HCT116 (cell line): ENCODE measurements around the gene FTSJ1. TPM values are rescaled to one million over a fixed set of nuclear protein-coding genes. Genes with fewer than 3 reads are reported as not detected.

ENCODE experiments used
- ATAC-seq: fragments of 200-7000 bp; cut with Tn5 transposase; 2 replicates; pipeline ENCODE4 v1.9.1; 2020; ENCODE audit warnings: mild to moderate bottlenecking, moderate library complexity
- BruUV-seq: library from RNA; stranded (reverse); fragments of 400-500 nt; replicated peaks from 2 replicates; lab custom pipeline; 2021; lab: Mats Ljungman, UMichigan
- CTCF ChIA-PET: fragments of 300-600 bp; sonication (Branson Sonifier 250); formaldehyde crosslinking; loops from one replicate; lab custom pipeline; 2021; ENCODE audit warnings: antibody characterized with exemption; lab: Charles Lee
- POLR2A ChIA-PET: fragments of 300-600, 350-600 bp; sonication (Branson Sonifier 250); formaldehyde crosslinking; loops from one replicate; lab custom pipeline; 2021; ENCODE audit warnings: antibody characterized with exemption; lab: Charles Lee
- RAD21 ChIA-PET, 2 experiments: fragments of 300-600 bp; sonication (Branson Sonifier 250); formaldehyde crosslinking; loops; one replicate each; lab custom pipeline; 2023; ENCODE audit warnings: low total read pairs in 2 of 2; ENCODE audit not compliant: uncharacterized antibody in 2 of 2, unreplicated experiment in 2 of 2, low non-redundant PET in 1 of 2; lab: Charles Lee
- DNase-seq: peaks from one replicate; pipeline ENCODE4 v3.0.0-alpha.2; 2010; ENCODE audit warnings: low read depth, low spot score
- H2AFZ ChIP-seq: fragments of 200-600 bp; shearing (Covaris generic), sonication (generic); 2 replicates; pipeline ENCODE4 v1.6.1; 2017; ENCODE audit warnings: low read depth, mixed run types, mixed read lengths, antibody characterized with exemption, low read length; ENCODE audit not compliant: poor library complexity, severe bottlenecking
- H3K27ac ChIP-seq: 2 replicates; pipeline ENCODE4 v1.5.1; 2012; ENCODE audit warnings: low read depth, low read length
- H3K27me3 ChIP-seq: fragments of 200-600 bp; sonication (generic); 2 replicates; pipeline ENCODE4 v1.6.1; 2016; ENCODE audit warnings: mixed run types, low read length, mixed read lengths; ENCODE audit not compliant: insufficient read depth
- H3K36me3 ChIP-seq, 2 experiments: fragments of 200-500 bp in 1 of 2; fragments of 200-600 bp in 1 of 2; sonication (Bioruptor generic) in 1 of 2; sonication (generic) in 1 of 2; 2 replicates each; pipeline versions ENCODE4 v1.5.1 to v1.6.1; 2014 to 2016; ENCODE audit warnings: low read length in 2 of 2, inconsistent platforms in 1 of 2, mixed read lengths in 1 of 2, mixed run types in 1 of 2; ENCODE audit not compliant: insufficient read depth in 2 of 2, control insufficient read depth in 1 of 2
- H3K4me1 ChIP-seq, 2 experiments: fragments of 200-600 bp in 1 of 2; sonication (generic) in 1 of 2; 2 replicates each; pipeline versions ENCODE4 v1.5.1 to v1.6.1; 2012 to 2017; ENCODE audit warnings: low read length in 2 of 2, inconsistent platforms in 1 of 2, mild to moderate bottlenecking in 1 of 2, mixed read lengths in 1 of 2, mixed run types in 1 of 2, moderate library complexity in 1 of 2; ENCODE audit not compliant: insufficient read depth in 2 of 2, control insufficient read depth in 1 of 2
- H3K4me2 ChIP-seq: fragments of 200-600 bp; sonication (generic); 2 replicates; pipeline ENCODE4 v1.6.1; 2017; ENCODE audit warnings: mixed run types, low read length, mixed read lengths
- H3K4me3 ChIP-seq, 2 experiments: fragments of 200-600 bp in 1 of 2; sonication (generic) in 1 of 2; replicated peaks in 1 of 2; 2 replicates each; pipeline ENCODE4 v1.5.1; 2011 to 2016; ENCODE audit warnings: low read length in 2 of 2, control low read depth in 1 of 2, low read depth in 1 of 2, mild to moderate bottlenecking in 1 of 2, mixed read lengths in 1 of 2, mixed run types in 1 of 2
- H3K79me2 ChIP-seq: fragments of 200-600 bp; sonication (generic); 2 replicates; pipeline ENCODE4 v1.6.1; 2017; ENCODE audit warnings: mild to moderate bottlenecking, mixed run types, low read length, moderate library complexity, mixed read lengths; ENCODE audit not compliant: insufficient read depth
- H3K9ac ChIP-seq: fragments of 200-600 bp; sonication (generic); 2 replicates; pipeline ENCODE4 v1.6.1; 2016; ENCODE audit warnings: low read length, mixed read lengths
- H3K9me2 ChIP-seq: fragments of 200-600 bp; sonication (generic), shearing (Covaris generic); 2 replicates; pipeline ENCODE4 v1.6.1; 2017; ENCODE audit warnings: mixed run types, mild to moderate bottlenecking, moderate library complexity; ENCODE audit not compliant: insufficient read depth
- H3K9me3 ChIP-seq, 2 experiments: fragments of 200-500 bp in 1 of 2; fragments of 200-600 bp in 1 of 2; sonication (Bioruptor generic) in 1 of 2; sonication (generic) in 1 of 2; 2 replicates each; pipeline ENCODE4 v1.6.1; 2014 to 2017; ENCODE audit warnings: low read length in 2 of 2, mixed read lengths in 2 of 2, inconsistent platforms in 1 of 2, low read depth in 1 of 2, mild to moderate bottlenecking in 1 of 2, mixed run types in 1 of 2, moderate library complexity in 1 of 2; ENCODE audit not compliant: control insufficient read depth in 1 of 2, insufficient read depth in 1 of 2
- H4K20me1 ChIP-seq: fragments of 200-600 bp; sonication (generic), shearing (Covaris generic); 2 replicates; pipeline ENCODE4 v1.6.1; 2017; ENCODE audit warnings: mixed run types, mild to moderate bottlenecking, moderate library complexity; ENCODE audit not compliant: insufficient read depth
- CBX3 ChIP-seq: IDR thresholded peaks from 2 replicates; pipeline ENCODE4 v1.6.1; 2012; ENCODE audit warnings: low read depth
- CTCF ChIP-seq, 3 experiments: fragments of 200-600 bp in 1 of 3; sonication (generic) in 1 of 3; IDR thresholded peaks in 2 of 3; conservative IDR thresholded peaks in 1 of 3; 2 replicates each; pipeline ENCODE4 v1.5.1; 2012 to 2017; ENCODE audit warnings: low read depth in 2 of 3, low read length in 2 of 3, antibody characterized with exemption in 1 of 3, borderline replicate concordance in 1 of 3, control low read depth in 1 of 3, mild to moderate bottlenecking in 1 of 3, mixed read lengths in 1 of 3, mixed run types in 1 of 3, moderate library complexity in 1 of 3; ENCODE audit not compliant: insufficient read depth in 1 of 3
- EGR1 ChIP-seq: IDR thresholded peaks from 2 replicates; pipeline ENCODE4 v1.6.1; 2012; ENCODE audit warnings: low read depth
- EZH2 ChIP-seq: fragments of 200-600 bp; sonication (generic); IDR thresholded peaks from 2 replicates; pipeline ENCODE4 v1.6.1; 2017; ENCODE audit warnings: antibody characterized with exemption, mixed run types
- JUND ChIP-seq: IDR thresholded peaks from 2 replicates; pipeline ENCODE4 v1.6.1; 2012
- POLR2A ChIP-seq: IDR thresholded peaks from 2 replicates; pipeline ENCODE4 v1.7.0; 2011; ENCODE audit warnings: borderline replicate concordance; ENCODE audit not compliant: insufficient read depth, insufficient read length; ENCODE audit errors: extremely low read depth
- POLR2AphosphoS5 ChIP-seq: IDR thresholded peaks from 2 replicates; pipeline ENCODE4 v1.6.1; 2011; ENCODE audit warnings: mild to moderate bottlenecking, low read depth, low read length, moderate library complexity
- RAD21 ChIP-seq: IDR thresholded peaks from 2 replicates; pipeline ENCODE4 v1.6.1; 2012; ENCODE audit warnings: low read depth, mild to moderate bottlenecking
- SRF ChIP-seq: IDR thresholded peaks from 2 replicates; pipeline ENCODE4 v1.6.1; 2012; ENCODE audit warnings: low read depth
- TCF7L2 ChIP-seq: IDR thresholded peaks from 2 replicates; pipeline ENCODE4 v1.7.0; 2011; ENCODE audit warnings: borderline replicate concordance, inconsistent platforms; ENCODE audit not compliant: insufficient read depth, insufficient read length; ENCODE audit errors: extremely low read depth
- ZFX ChIP-seq: fragments of 450-650 bp; IDR thresholded peaks from 2 replicates; pipeline ENCODE4 v1.6.1; 2017
- intact Hi-C: fragments of 100-400 bp; cut with micrococcal nuclease; formaldehyde crosslinking; loops from 2 replicates; pipeline ENCODE4 v1.10.0; 2022
- total RNA-seq: library from RNA; stranded (reverse); gene quantifications from one replicate; pipeline ENCODE4 v1.2.1, GENCODE V29; 2021; ENCODE audit not compliant: unreplicated experiment
- TF ChIP-seq, protein P1 (sequence below): IDR thresholded peaks from 2 replicates; pipeline ENCODE4 v1.6.1; 2012
- TF ChIP-seq, protein P2 (sequence below): IDR thresholded peaks from 2 replicates; pipeline ENCODE4 v1.6.1; 2012

Gene FTSJ1
- total RNA-seq, 1 experiment from 2014 or later = 64.9 TPM

DNA sequence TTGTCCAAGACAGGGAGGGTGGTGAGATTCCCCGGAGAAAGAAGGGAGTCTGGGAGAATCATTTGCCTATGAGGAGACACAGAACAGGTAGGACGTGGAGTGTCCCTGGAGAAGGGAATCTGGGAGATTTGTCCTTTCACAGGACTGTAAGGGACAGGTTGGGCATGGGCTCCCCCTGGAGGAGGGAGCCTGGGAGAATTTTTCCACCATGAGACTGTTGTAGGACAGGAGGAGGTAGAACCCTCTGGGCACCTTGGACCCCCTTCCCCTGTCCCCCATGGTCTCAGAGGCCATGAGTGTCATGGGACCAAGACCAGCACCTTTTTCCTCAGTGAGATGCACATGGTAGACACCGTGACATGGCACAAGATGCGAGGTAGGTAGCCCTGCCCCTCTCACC lies 35.6 kb downstream of the FTSJ1 start:
- Histone ChIP-seq H2AFZ (no peak overlapping the region), H3K27ac (no peak overlapping the region), H4K20me1 (no peaks in the 10 kb centered on the region), H3K36me3 (no peaks in the 10 kb centered on the region), H3K9ac (no peak overlapping the region), H3K4me1 (peaks cover 6 to 11% of the 10 kb centered on the region in 2 experiments; a peak in 3 of 4 replicates), H3K9me2 (no peaks in the 10 kb centered on the region), H3K4me2 (no peak overlapping the region), H3K79me2 (no peaks in the 10 kb centered on the region), H3K4me3 (no peak overlapping the region), H3K27me3 (no peaks in the 10 kb centered on the region), H3K9me3 (no peaks in the 10 kb centered on the region)
- no TSS peak for BruUV-seq
- ChIA-PET CTCF (no interaction called here), RAD21 (no interaction called here), POLR2A (no interaction called here)
- intact Hi-C loops = no loop called here
- TF ChIP-seq CTCF (IDR thresholded peaks at IDR 0.05 in 2 of 3, conservative IDR thresholded peaks at IDR 0.05 in 1 of 3; ENCODE audit: borderline replicate concordance in 1 of 3, insufficient read depth in 1 of 3, low read depth in 2 of 3, low read length in 2 of 3) (peak in 2 of 3 experiments; percentile 42 to 55; a peak in 4 of 6 replicates), JUND (no peak)
- ATAC-seq (0 out of 2 replicates have a peak, but pooled peaks have one; percentile 46), DNase-seq (no peak)

DNA sequence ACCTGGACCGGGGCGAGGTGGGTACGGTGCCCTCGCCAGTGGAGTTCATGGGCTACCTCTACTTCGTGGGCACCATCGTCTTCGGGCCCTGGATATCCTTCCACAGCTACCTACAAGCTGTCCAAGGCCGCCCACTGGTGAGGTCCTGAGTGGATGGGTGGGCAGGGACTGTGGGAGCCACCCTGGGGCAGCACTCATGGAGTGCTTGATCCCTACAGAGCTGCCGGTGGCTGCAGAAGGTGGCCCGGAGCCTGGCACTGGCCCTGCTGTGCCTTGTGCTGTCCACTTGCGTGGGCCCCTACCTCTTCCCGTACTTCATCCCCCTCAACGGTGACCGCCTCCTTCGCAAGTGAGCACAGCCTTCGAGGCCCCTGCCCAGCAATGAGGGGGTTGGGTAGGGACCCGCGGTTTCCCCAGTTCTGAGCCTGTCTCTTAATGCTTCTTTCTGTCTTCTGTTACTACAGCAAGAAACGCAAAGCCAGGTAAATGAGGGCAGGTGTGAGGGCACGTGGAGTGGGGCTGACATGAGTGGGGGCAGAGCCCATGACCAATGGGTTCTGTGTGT lies 36.5 kb downstream of the FTSJ1 start:
- POLR2A ChIA-PET = no interaction called here
- Histone ChIP-seq H3K27ac (no peak overlapping the region), H3K4me2 (no peak overlapping the region), H3K9me3 (no peaks in the 10 kb centered on the region), H3K27me3 (no peaks in the 10 kb centered on the region), H3K79me2 (no peaks in the 10 kb centered on the region), H3K4me1 (peaks cover 6 to 8% of the 10 kb centered on the region in 2 experiments; a peak in 2 of 4 replicates), H4K20me1 (no peaks in the 10 kb centered on the region), H3K9ac (no peak overlapping the region), H3K9me2 (no peaks in the 10 kb centered on the region), H2AFZ (no peak overlapping the region), H3K36me3 (no peaks in the 10 kb centered on the region), H3K4me3 (no peak overlapping the region)
- no peak for DNase-seq
- no TSS peak for BruUV-seq
- RAD21 ChIA-PET = no interaction called here
- ATAC-seq = no peak
- intact Hi-C loops = no loop called here
- CTCF ChIA-PET = no interaction called here
- TF ChIP-seq CBX3 (no peak), EGR1 (no peak), SRF (no peak), POLR2A (no peak), RAD21 (no peak), EZH2 (no peak), CTCF (IDR thresholded peaks at IDR 0.05 in 2 of 3, conservative IDR thresholded peaks at IDR 0.05 in 1 of 3; ENCODE audit: borderline replicate concordance in 1 of 3, insufficient read depth in 1 of 3, low read depth in 2 of 3, low read length in 2 of 3) (no peak), POLR2AphosphoS5 (no peak), ZFX (no peak), TCF7L2 (no peak)
- TF ChIP-seq, protein P1, sequence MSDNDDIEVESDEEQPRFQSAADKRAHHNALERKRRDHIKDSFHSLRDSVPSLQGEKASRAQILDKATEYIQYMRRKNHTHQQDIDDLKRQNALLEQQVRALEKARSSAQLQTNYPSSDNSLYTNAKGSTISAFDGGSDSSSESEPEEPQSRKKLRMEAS = no peak
- TF ChIP-seq, protein P2, sequence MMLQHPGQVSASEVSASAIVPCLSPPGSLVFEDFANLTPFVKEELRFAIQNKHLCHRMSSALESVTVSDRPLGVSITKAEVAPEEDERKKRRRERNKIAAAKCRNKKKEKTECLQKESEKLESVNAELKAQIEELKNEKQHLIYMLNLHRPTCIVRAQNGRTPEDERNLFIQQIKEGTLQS = no peak
